KOPT-K1 (cell line): ENCODE results near the gene CNIH1.
"Not testable (repeated sequence)": the region's sequence is repeated elsewhere in the genome, so short reads cannot be mapped to it uniquely, and the experiment has no call there.

Experiments
- H3K27ac ChIP-seq: fragments of 200-600 bp; sonication (generic); 2 replicates; pipeline ENCODE4 v1.5.1; 2016; ENCODE audit warnings: antibody characterized with exemption, mild to moderate bottlenecking, low read depth, low read length; ENCODE audit not compliant: poor library complexity, severe bottlenecking
- H3K36me3 ChIP-seq: fragments of 200-600 bp; sonication (generic); 2 replicates; pipeline ENCODE4 v1.5.1; 2017; ENCODE audit warnings: antibody characterized with exemption, mild to moderate bottlenecking, low read length, moderate library complexity; ENCODE audit not compliant: insufficient read depth
- H3K9me3 ChIP-seq: fragments of 200-600 bp; sonication (generic); 2 replicates; pipeline ENCODE4 v1.5.1; 2017; ENCODE audit warnings: antibody characterized with exemption, low read length, mild to moderate bottlenecking; ENCODE audit not compliant: insufficient read depth, poor library complexity, severe bottlenecking

CNIH1 gene

DNA sequence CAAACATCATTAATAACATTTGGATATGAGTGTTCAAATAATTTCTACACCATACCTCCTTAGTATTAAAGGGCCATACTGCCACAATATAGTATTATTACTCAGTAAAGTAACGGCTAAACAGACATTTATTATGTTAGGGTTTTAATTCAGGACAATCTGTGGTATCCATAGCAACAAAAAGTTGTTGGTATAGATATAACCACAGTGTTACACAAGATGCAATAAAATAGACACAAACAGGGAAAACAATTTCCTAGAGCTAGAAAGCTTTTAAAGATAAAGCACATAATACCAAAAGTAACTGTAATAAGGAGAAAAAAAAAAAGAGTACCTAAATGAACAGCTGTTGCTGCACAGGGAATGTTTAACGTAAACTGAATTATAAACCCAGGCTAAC lies 16.1 kb downstream of the CNIH1 start:
- H3K36me3 ChIP-seq = peaks cover 98% of the 10 kb centered on the region
- no peaks in the 10 kb centered on the region for H3K9me3 ChIP-seq
- H3K27ac ChIP-seq = no peak overlapping the region

- H3K36me3 ChIP-seq = peaks cover 98% of the 10 kb centered on the region
- no peak overlapping the region for H3K27ac ChIP-seq
- H3K9me3 ChIP-seq = no peaks in the 10 kb centered on the region
Observed at GRCh38 chr14:54424479-54424901, 16.7 kb downstream of the CNIH1 start.

GRCh38 chr14:54423991-54424390 lies 17.2 kb downstream of the CNIH1 start:
- H3K9me3 ChIP-seq = no peaks in the 10 kb centered on the region
- peaks cover 98% of the 10 kb centered on the region for H3K36me3 ChIP-seq
- no peak overlapping the region for H3K27ac ChIP-seq

DNA sequence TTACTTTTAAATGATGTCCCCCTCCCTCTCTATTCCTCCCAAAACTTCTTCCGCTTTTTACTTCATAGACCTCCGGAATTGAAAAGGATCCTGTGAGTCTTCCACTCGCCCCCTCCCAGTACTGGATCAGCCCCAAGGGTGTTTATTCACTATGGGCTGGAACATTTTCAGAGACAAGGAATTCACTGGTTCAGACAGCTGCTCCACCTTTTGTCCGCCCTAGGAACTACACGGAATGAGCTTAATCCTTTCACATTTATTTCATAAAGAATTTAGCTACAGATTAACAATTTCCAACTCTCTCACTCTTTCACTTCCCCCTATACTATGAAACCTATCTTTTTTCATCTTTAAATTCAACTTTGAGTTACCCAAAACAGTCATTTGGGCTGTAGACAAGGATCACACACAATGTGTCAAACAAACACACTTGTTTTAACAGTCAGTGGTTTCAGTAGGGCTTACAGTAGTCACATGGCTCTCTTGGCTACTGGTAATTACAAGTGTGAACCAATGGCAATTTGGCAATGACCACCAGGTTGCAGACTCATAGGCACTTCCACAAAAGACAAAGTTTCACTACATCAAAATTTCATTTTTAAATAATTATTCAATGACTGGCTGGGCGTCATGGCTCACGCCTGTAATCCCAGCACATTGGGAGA lies 20.6 kb downstream of the CNIH1 start:
- Histone ChIP-seq H3K36me3 (peaks cover 98% of the 10 kb centered on the region), H3K9me3 (no peaks in the 10 kb centered on the region), H3K27ac (no peak overlapping the region)

GRCh38 chr14:54411371-54411770 lies 29.8 kb downstream of the CNIH1 start:
- Histone ChIP-seq H3K36me3 (peaks cover 99% of the 10 kb centered on the region), H3K27ac (no peak overlapping the region), H3K9me3 (no peaks in the 10 kb centered on the region)

GRCh38 chr14:54410215-54410614 lies 31.0 kb downstream of the CNIH1 start:
- peaks cover 92% of the 10 kb centered on the region for H3K36me3 ChIP-seq
- no peak overlapping the region for H3K27ac ChIP-seq
- H3K9me3 ChIP-seq = no peaks in the 10 kb centered on the region

- H3K9me3 ChIP-seq, H3K27ac ChIP-seq: not testable (repeated sequence)
- H3K36me3 ChIP-seq = peaks cover 64% of the 10 kb centered on the region
Observed at GRCh38 chr14:54403401-54404005, 37.7 kb downstream of the CNIH1 start.

DNA sequence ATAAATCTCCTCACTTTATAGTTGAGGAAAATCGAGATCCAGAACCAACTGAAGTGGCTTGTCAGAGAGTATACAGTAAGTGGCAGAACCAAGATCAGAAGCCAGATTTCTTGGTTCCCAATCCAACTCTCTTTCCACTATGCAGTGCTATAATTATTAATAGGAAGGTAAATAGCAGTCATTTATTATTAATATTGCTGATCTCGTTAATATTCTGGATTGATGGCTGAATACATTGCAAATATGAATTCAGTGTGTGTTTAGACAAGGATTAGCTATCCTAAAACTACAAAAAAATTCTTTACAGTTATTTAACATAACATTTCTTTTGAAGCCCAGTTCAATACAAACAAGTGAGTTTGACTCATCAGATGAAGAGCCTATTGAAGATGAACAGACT lies 41.6 kb downstream of the CNIH1 start:
- no peaks in the 10 kb centered on the region for H3K9me3 ChIP-seq
- no peak overlapping the region for H3K27ac ChIP-seq
- H3K36me3 ChIP-seq = peaks cover 38% of the 10 kb centered on the region

- peak within 1 kb of the TSS; percentile 85 for H3K27ac ChIP-seq
- H3K36me3 ChIP-seq = peaks cover 25% of the 10 kb centered on the region
- no peaks in the 10 kb centered on the region for H3K9me3 ChIP-seq
Observed at GRCh38 chr14:54396493-54397335, 44.5 kb downstream of the CNIH1 start, which contains the start of gene CDKN3. Gene CDKN3 (plus strand): TSS chr14:54397007. CDS start chr14:54397069, 62 bp downstream.

DNA sequence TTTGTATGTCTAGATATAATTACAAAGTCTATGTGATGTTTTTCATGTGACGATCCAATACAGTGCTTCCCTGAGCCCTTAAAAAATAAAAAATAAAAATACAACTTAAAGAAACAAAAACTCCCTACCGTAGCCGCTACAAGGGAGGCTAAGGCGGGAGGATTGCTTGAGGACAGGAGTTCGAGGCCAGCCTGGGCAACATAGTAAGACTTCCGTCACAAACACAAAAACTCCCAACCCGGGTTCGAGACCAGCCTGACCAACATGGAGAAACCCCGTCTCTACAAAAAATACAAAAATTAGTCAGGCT lies 45.0 kb downstream of the CNIH1 start:
- H3K36me3 ChIP-seq = peaks cover 19% of the 10 kb centered on the region
- no peaks in the 10 kb centered on the region for H3K9me3 ChIP-seq
- H3K27ac ChIP-seq = peak overlapping the region; percentile 85

GRCh38 chr14:54395716-54396115 lies 45.5 kb downstream of the CNIH1 start:
- Histone ChIP-seq H3K36me3 (peaks cover 15% of the 10 kb centered on the region), H3K27ac (no peak overlapping the region), H3K9me3 (no peaks in the 10 kb centered on the region)

DNA sequence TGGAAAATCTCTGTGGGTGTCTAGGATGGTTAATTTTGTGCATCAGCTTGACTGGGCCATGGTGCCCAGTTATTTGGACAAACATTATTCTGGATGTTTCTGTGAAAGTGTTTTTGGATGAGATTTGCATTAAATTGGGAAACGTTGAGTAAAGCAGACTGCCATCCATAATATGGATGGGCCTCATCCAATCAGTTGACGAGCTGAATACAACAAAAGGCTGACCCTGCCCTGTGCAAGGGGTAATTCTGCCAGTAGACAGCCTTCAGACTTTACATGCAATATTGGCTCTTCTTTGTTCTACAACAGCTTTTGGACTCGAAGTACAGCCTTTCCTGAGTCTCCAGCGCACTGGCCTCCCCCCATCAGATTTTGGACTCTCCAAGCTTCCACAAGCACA lies 45.9 kb downstream of the CNIH1 start:
- Histone ChIP-seq H3K9me3 (no peaks in the 10 kb centered on the region), H3K36me3 (peaks cover 10% of the 10 kb centered on the region), H3K27ac (no peak overlapping the region)

DNA sequence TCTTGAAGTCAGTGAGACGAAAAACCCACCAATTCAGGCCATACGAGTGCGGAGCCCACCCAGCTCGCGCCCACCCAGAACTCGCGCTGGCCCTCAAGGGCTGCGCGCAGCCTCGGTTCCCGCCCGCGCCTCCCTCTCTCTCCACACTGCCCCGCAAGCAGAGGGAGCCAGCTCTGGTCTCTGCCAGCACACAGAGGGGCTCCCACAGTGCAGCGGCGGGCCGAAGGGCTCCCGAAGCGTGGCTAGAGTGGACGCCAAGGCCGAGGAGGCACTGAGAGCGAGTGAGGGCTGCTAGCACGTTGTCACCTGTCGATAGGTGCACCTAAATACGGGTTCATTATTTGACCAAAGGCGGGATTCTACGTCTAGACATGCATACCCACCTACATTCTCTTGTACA lies 46.6 kb downstream of the CNIH1 start:
- Histone ChIP-seq H3K36me3 (peaks cover 3% of the 10 kb centered on the region), H3K27ac (no peak overlapping the region), H3K9me3 (no peaks in the 10 kb centered on the region)

DNA sequence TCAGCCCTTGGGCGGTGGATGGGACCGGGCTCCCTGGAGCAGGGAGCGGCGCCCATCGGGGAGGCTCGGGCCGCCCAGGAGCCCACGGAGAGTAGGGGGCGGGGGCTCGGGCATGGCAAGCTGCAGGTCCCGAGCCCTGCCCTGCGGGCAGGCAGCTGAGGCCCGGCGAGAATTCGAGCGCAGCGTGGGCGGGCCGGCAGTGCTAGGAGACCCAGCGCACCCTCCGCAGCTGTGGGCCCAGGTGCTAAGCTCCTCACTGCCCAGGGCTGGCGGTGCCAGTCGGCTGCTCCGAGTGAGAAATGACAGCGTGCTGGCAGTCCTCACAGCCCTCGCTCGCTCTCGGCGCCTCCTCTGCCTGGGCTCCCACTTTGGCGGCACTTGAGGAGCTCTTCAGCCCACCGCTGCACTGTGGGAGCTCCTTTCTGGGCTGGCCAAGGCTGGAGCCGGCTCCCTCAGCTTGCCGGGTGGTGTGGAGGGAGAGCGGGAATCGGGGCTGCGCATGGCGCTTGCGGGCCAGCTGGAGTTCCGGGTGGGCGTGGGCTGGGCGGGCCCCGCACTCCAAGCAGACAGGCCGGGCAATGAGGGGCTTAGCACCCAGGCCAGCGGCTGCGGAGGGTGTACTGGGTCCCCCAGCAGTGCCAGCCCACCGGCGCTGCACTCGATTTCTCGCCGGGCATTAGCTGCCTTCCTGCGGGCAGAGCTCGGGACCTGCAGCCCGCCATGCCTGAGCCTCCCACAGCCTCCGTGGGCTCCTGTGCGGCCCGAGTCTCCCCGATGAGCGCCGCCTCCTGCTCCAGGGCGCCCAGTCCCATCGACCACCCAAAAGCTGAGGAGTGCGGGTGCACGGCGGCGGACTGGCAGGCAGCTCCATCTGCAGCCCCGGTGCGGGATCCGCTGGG lies 47.9 kb downstream of the CNIH1 start:
- H3K9me3 ChIP-seq, H3K27ac ChIP-seq, H3K36me3 ChIP-seq: not testable (repeated sequence)
